GM20000 (cell line): Measurements from ENCODE around the gene UTP14A.
"Not testable (repeated sequence)": the region's sequence is repeated elsewhere in the genome, so short reads cannot be mapped to it uniquely, and the experiment has no call there.

Source experiments
- DNase-seq: peaks from one replicate; pipeline ENCODE4 v3.0.0; 2012; ENCODE audit warnings: low spot score
- CTCF ChIP-seq: IDR thresholded peaks from 2 replicates; pipeline ENCODE4 v1.5.1; 2012; ENCODE audit warnings: mild to moderate bottlenecking, control low read depth; ENCODE audit errors: extremely low read depth, missing control alignments

UTP14A gene

GRCh38 chrX:129905787-129906580, at the start of gene UTP14A:
TSS of gene UTP14A (plus strand) at chrX:129906164. CDS start at chrX:129906211, 47 bp downstream.
- TF ChIP-seq CTCF, result no peak
- peak; percentile 73 for DNase-seq

- DNase-seq, result not testable (repeated sequence)
Measured at GRCh38 chrX:129859134-129859533, 46.8 kb upstream of the UTP14A start.

GRCh38 chrX:129866321-129866720, 39.6 kb upstream of the UTP14A start:
- DNase-seq, result not testable (repeated sequence)

GRCh38 chrX:129872524-129872923, 33.4 kb upstream of the UTP14A start:
- DNase-seq, result no peak
- no peak for TF ChIP-seq CTCF

- TF ChIP-seq CTCF, result no peak
- no peak for DNase-seq
Measured at GRCh38 chrX:129875669-129876068, 30.3 kb upstream of the UTP14A start.

- DNase-seq, result no peak
- TF ChIP-seq CTCF, result no peak
Measured at GRCh38 chrX:129876771-129877305, 29.1 kb upstream of the UTP14A start.

- no peak for TF ChIP-seq CTCF
- no peak for DNase-seq
Measured at GRCh38 chrX:129877401-129877800, 28.6 kb upstream of the UTP14A start.

- no peak for DNase-seq
- no peak for TF ChIP-seq CTCF
Measured at GRCh38 chrX:129900054-129900453, 5.9 kb upstream of the UTP14A start.
